ENCODE data around the gene WHRN.

WHRN gene

DNA sequence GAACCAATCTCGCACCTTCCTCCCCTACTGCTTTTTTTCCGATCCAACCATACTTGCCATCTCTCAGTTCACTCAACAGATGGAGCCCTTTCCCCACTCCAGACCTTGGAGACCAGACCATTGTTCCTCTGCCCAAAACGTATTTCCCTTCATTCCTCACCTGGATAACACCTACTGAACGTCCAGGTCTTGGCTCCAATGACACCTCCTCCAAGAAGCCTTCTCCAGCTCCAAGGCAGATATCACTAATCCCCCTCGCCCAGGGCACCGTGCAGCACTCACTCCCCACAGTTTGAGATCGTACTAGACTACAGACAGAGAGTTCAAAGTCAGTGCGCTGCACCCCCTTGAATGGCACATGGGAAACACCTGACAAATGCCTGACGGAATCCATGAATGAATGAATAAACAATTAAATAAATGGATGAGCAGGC lies 70.4 kb downstream of the WHRN start:
- TF ChIP-seq TAF1 (IDR thresholded peaks at IDR 0.05; ENCODE audit: borderline replicate concordance, low read depth, low read length) (no peak), POLR2AphosphoS5 (IDR thresholded peaks at IDR 0.05; ENCODE audit: low read depth, low read length) (no peak), POLR2A (IDR thresholded peaks at IDR 0.05; ENCODE audit: low read depth, low read length) (no peak)
- FAIRE-seq (no peak), DNase-seq (ENCODE audit: insufficient read length) (no peak)

DNA sequence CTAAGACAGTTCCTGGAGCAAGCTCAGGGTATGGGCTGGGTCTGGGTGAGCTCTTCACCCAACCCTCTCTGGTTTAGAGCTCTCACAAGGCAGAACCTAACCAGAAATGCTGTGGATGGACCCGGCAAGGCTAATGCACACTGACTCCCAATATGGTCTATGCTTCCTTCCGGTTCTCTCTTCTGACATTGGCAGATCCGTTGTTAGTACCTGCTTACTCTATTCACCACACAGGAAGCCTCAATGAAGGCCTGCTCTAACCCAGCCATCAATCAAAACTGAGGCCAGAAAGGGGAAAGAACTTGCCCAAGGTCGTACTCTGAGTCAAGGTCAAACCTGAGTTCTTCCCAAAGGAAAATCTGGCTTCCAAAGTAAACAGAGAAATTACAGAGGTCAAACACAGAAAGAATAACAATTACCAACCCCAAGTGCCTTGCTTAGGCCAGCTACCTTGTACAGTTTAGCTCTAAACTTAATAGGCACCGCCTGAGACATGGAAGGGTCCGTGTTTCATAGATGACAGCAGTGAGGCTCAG lies 71.5 kb downstream of the WHRN start:
- DNase-seq (ENCODE audit: insufficient read length) (no peak), FAIRE-seq (peak; percentile 9)
- TF ChIP-seq POLR2AphosphoS5 (IDR thresholded peaks at IDR 0.05; ENCODE audit: low read depth, low read length) = no peak

DNA sequence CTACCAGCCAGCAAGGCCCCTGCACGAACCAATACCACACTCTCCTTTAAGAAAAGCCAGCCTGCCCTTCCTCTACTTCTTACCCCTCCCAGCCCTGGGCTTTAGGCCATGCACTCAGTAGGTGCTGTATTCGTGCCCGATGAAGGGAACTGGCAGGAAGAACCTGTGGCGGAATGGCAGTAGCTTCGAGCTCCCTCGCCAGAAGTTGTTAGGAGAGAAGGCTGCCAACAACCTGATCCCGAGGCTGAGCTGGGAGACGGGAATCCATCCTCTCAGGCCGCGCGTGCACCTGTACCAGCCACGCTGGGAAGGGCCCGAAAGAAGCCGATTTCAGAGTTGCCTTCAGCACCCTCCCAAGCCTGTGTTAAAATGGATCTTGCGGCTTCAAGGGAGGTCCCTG lies 72.2 kb downstream of the WHRN start:
- FAIRE-seq (no peak), DNase-seq (ENCODE audit: insufficient read length) (no peak)
- TF ChIP-seq POLR2AphosphoS5 (IDR thresholded peaks at IDR 0.05; ENCODE audit: low read depth, low read length) = no peak
- no peak for TF ChIP-seq TAF1 (IDR thresholded peaks at IDR 0.05; ENCODE audit: borderline replicate concordance, low read depth, low read length)
- no peak for TF ChIP-seq POLR2A (IDR thresholded peaks at IDR 0.05; ENCODE audit: low read depth, low read length)

- DNase-seq (ENCODE audit: insufficient read length) = no peak
- no peak for FAIRE-seq
- TF ChIP-seq POLR2A (IDR thresholded peaks at IDR 0.05; ENCODE audit: low read depth, low read length) (no peak), TAF1 (IDR thresholded peaks at IDR 0.05; ENCODE audit: borderline replicate concordance, low read depth, low read length) (no peak), POLR2AphosphoS5 (IDR thresholded peaks at IDR 0.05; ENCODE audit: low read depth, low read length) (no peak)
Observed at GRCh38 chr9:114432323-114433067, 72.8 kb downstream of the WHRN start.

- no peak for DNase-seq (ENCODE audit: insufficient read length)
- FAIRE-seq = no peak
- TF ChIP-seq TAF1 (IDR thresholded peaks at IDR 0.05; ENCODE audit: borderline replicate concordance, low read depth, low read length) = no peak
- no peak for TF ChIP-seq POLR2A (IDR thresholded peaks at IDR 0.05; ENCODE audit: low read depth, low read length)
- TF ChIP-seq POLR2AphosphoS5 (IDR thresholded peaks at IDR 0.05; ENCODE audit: low read depth, low read length) = no peak
Observed at GRCh38 chr9:114431770-114432169, 73.5 kb downstream of the WHRN start.

DNA sequence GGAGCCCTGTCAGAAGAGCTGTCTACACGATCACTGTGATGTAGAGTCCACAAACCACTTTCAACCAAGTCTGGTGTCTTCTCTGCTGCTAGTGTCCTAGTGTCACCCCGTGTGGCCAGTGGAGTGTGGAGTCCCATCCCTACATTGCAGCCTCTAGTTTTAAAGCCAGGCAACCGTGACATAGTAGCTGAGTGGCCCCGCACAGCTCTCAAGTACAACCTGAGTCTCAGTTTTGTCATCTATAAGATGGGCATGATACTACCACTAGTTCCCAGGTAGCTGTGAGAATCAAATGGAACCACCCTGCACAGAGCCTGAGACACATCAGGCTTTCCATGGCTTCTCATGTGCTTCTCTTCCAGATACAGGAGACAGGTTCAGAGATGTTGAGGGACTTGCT lies 74.3 kb downstream of the WHRN start:
- FAIRE-seq = no peak

DNA sequence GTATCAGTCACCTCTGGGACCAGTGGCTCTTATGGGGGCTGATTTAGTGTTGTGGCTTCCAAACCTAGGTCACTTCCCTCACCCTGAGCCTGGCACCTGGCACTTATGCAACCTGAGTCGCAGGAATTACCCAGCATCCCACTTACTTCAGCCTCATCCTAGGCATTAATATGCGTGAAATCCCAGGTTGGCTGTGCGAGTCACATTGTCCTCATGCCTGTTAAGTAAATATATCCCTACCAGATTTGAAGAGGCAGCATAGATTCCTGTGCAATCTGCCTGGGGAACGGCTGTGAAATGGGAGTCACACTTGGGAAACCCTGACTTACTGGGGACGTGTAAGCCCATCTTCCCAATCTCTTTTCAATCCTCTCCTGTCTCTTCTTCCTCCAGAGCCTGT lies 74.8 kb downstream of the WHRN start:
- TF ChIP-seq POLR2AphosphoS5 (IDR thresholded peaks at IDR 0.05; ENCODE audit: low read depth, low read length) = no peak
- no peak for TF ChIP-seq POLR2A (IDR thresholded peaks at IDR 0.05; ENCODE audit: low read depth, low read length)
- no peak for TF ChIP-seq TAF1 (IDR thresholded peaks at IDR 0.05; ENCODE audit: borderline replicate concordance, low read depth, low read length)
- no peak for FAIRE-seq
- no peak for DNase-seq (ENCODE audit: insufficient read length)

More for the DNA sequence above, 74.3 kb downstream of the WHRN start:
- DNase-seq (ENCODE audit: insufficient read length) = no peak
- TF ChIP-seq POLR2AphosphoS5 (IDR thresholded peaks at IDR 0.05; ENCODE audit: low read depth, low read length) (no peak), POLR2A (IDR thresholded peaks at IDR 0.05; ENCODE audit: low read depth, low read length) (no peak), TAF1 (IDR thresholded peaks at IDR 0.05; ENCODE audit: borderline replicate concordance, low read depth, low read length) (no peak)

GRCh38 chr9:114429488-114429887 lies 75.8 kb downstream of the WHRN start:
- FAIRE-seq = no peak
- TF ChIP-seq TAF1 (IDR thresholded peaks at IDR 0.05; ENCODE audit: borderline replicate concordance, low read depth, low read length) (no peak), POLR2A (IDR thresholded peaks at IDR 0.05; ENCODE audit: low read depth, low read length) (no peak), POLR2AphosphoS5 (IDR thresholded peaks at IDR 0.05; ENCODE audit: low read depth, low read length) (no peak)

DNA sequence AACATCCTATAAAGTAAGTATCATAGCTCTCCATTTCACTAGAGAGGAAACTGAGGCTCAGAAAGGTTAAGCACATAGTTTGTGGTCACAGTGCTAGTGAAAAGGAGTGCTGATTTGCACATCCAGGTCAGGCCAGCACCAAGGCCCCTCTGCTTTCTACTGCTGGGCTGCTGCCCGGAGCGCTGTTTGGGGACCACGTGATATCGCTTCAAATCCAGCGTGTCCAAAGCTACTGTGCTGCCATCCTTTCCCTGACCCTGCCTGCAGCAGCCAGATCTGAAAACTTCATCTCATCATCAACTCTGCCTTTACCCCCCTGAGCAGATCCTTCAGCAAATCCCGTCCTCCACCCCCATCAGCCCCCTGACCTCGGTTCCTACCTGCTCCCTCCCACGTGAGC lies 76.8 kb downstream of the WHRN start:
- FAIRE-seq = no peak
- no peak for TF ChIP-seq TAF1 (IDR thresholded peaks at IDR 0.05; ENCODE audit: borderline replicate concordance, low read depth, low read length)
- TF ChIP-seq POLR2AphosphoS5 (IDR thresholded peaks at IDR 0.05; ENCODE audit: low read depth, low read length) = no peak
- no peak for TF ChIP-seq POLR2A (IDR thresholded peaks at IDR 0.05; ENCODE audit: low read depth, low read length)
- no peak for DNase-seq (ENCODE audit: insufficient read length)

More at GRCh38 chr9:114429488-114429887, 75.8 kb downstream of the WHRN start:
- no peak for DNase-seq (ENCODE audit: insufficient read length)

GRCh38 chr9:114427644-114428043 lies 77.6 kb downstream of the WHRN start:
- no peak for FAIRE-seq
- TF ChIP-seq POLR2A (IDR thresholded peaks at IDR 0.05; ENCODE audit: low read depth, low read length) (no peak), TAF1 (IDR thresholded peaks at IDR 0.05; ENCODE audit: borderline replicate concordance, low read depth, low read length) (no peak), POLR2AphosphoS5 (IDR thresholded peaks at IDR 0.05; ENCODE audit: low read depth, low read length) (no peak)
- DNase-seq (ENCODE audit: insufficient read length) = no peak

DNA sequence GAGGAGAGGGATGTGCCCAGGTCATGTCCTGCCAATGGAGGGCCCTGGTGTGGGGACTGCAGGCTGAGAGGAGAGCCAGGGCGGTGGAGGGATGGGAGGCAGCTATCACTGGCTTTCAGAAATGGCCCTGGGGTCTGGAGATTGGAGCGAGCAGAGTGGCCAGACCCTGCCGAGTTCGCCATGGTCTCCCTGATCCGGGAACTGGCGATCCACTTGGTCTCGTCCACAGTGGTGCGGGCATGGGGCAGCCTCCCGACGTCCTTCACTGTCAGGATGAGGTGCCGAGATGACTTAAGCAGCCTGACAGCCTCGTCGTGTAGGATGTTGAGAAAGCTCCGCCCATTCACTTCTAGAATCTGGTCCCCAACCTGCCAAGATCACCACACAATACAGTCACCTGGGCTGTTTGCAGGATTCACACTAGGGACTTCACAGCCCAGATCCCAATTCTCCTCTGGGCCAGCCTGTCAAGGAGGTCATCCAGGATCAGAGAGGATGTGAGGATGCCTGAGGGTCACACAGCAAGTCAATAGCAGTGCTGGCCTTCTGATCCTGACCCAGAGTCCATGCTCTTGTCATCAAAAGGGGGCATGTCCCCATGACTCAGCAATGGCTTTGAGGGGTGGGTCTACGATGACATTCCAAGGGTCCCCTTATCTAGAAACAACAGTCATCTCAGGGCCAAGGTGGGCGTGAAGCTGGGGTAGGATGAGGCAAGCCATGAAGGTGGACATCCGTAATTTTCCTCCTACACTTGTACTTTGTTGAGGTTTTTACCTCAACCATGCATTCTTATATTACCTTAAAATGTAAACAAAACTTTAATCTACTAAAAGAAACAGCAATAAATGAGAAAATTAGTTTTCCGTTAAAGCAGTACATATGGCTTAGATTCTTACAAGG lies 79.0 kb downstream of the WHRN start:
- TF ChIP-seq POLR2A (IDR thresholded peaks at IDR 0.05; ENCODE audit: low read depth, low read length) (no peak), POLR2AphosphoS5 (IDR thresholded peaks at IDR 0.05; ENCODE audit: low read depth, low read length) (no peak), TAF1 (IDR thresholded peaks at IDR 0.05; ENCODE audit: borderline replicate concordance, low read depth, low read length) (no peak)
- FAIRE-seq = no peak
- DNase-seq (ENCODE audit: insufficient read length) = no peak

Data from GM12892 (cell line).